ENCODE data around the gene NCAPD2. TPM values are rescaled to one million over a fixed set of nuclear protein-coding genes. Genes with fewer than 3 reads are reported as not detected.
"Not testable (repeated sequence)": the region's sequence is repeated elsewhere in the genome, so short reads cannot be mapped to it uniquely, and the experiment has no call there.

Gene NCAPD2
- total RNA-seq, 1 experiment from 2014 or later = 103 TPM

GRCh38 chr12:6494258-6494743 is 399 bp downstream of the NCAPD2 start:
- peaks cover 39% of the 10 kb centered on the region for H3K36me3 ChIP-seq (ENCODE audit: insufficient read depth, low read length)

GRCh38 chr12:6494968-6495367 is 1.1 kb downstream of the NCAPD2 start:
- H3K27me3 ChIP-seq (ENCODE audit: low read length) = no peaks in the 10 kb centered on the region
- H3K9me2 ChIP-seq (replicated peaks; ENCODE audit: insufficient read depth, low read length) = no peaks in the 10 kb centered on the region
- peak overlapping the region; percentile 93 for H3K4me3 ChIP-seq (ENCODE audit: low read length)
- H3K27ac ChIP-seq (ENCODE audit: low read length) = peak overlapping the region; percentile 98
- peak overlapping the region; percentile 94 for H3K9ac ChIP-seq (ENCODE audit: low read length)
- peaks cover 45% of the 10 kb centered on the region for H3K79me2 ChIP-seq (ENCODE audit: low read length)
- H3K9me3 ChIP-seq (ENCODE audit: low read length) = no peaks in the 10 kb centered on the region
- peak overlapping the region; percentile 90 for H3K4me2 ChIP-seq (ENCODE audit: low read depth, low read length, poor library complexity, severe bottlenecking)
- H4K20me1 ChIP-seq (ENCODE audit: insufficient read depth, low read depth, low read length) = no peaks in the 10 kb centered on the region
- H2AFZ ChIP-seq (ENCODE audit: low read length) = no peak overlapping the region
- DNase-seq = peak; percentile 82
- peaks cover 39% of the 10 kb centered on the region for H3K36me3 ChIP-seq (ENCODE audit: insufficient read depth, low read length)
- H3K4me1 ChIP-seq (ENCODE audit: low read length) = peaks cover 39% of the 10 kb centered on the region

More at GRCh38 chr12:6494258-6494743, 399 bp downstream of the NCAPD2 start:
- Histone ChIP-seq H2AFZ (ENCODE audit: low read length) (no peak overlapping the region), H3K79me2 (ENCODE audit: low read length) (peaks cover 39% of the 10 kb centered on the region), H3K4me2 (ENCODE audit: low read depth, low read length, poor library complexity, severe bottlenecking) (peak overlapping the region; percentile 90), H3K9ac (ENCODE audit: low read length) (peak overlapping the region; percentile 94), H3K27me3 (ENCODE audit: low read length) (no peaks in the 10 kb centered on the region), H3K27ac (ENCODE audit: low read length) (peak overlapping the region; percentile 98), H4K20me1 (ENCODE audit: insufficient read depth, low read depth, low read length) (no peaks in the 10 kb centered on the region), H3K4me3 (ENCODE audit: low read length) (peak overlapping the region; percentile 93), H3K9me2 (replicated peaks; ENCODE audit: insufficient read depth, low read length) (no peaks in the 10 kb centered on the region), H3K4me1 (ENCODE audit: low read length) (peaks cover 39% of the 10 kb centered on the region), H3K9me3 (ENCODE audit: low read length) (no peaks in the 10 kb centered on the region)
- DNase-seq = peak; percentile 95

GRCh38 chr12:6497291-6497690 is 3.4 kb downstream of the NCAPD2 start:
- not testable (repeated sequence) for H3K9ac ChIP-seq (ENCODE audit: low read length); H3K4me2 ChIP-seq (ENCODE audit: low read depth, low read length, poor library complexity, severe bottlenecking); H3K9me2 ChIP-seq (replicated peaks; ENCODE audit: insufficient read depth, low read length); H4K20me1 ChIP-seq (ENCODE audit: insufficient read depth, low read depth, low read length); H3K27me3 ChIP-seq (ENCODE audit: low read length); DNase-seq; H3K9me3 ChIP-seq (ENCODE audit: low read length); H2AFZ ChIP-seq (ENCODE audit: low read length); H3K4me3 ChIP-seq (ENCODE audit: low read length)
- Histone ChIP-seq H3K79me2 (ENCODE audit: low read length) (peaks cover 58% of the 10 kb centered on the region), H3K4me1 (ENCODE audit: low read length) (peaks cover 33% of the 10 kb centered on the region), H3K36me3 (ENCODE audit: insufficient read depth, low read length) (peaks cover 49% of the 10 kb centered on the region), H3K27ac (ENCODE audit: low read length) (peak overlapping the region; percentile 98; the same call in 1 of the 2 replicates)

DNA sequence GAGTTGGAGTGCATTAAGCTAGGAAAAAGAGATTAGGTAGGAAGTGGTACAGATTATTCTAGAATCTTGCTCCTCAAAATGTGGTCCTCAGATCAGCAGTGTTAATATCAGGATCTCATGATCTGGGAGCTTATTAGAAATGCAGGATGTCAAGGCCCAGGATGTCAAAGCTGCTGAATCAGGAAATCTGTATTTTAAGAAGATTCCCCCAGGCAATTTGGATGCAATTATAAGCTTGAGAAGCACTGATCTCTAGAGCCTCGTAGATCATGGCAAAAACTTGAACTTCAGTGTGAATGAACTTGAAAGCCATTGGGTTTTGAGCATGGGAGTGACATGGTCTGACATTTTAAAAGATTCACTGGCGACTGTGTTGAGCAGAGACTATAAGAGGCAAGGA is 6.6 kb downstream of the NCAPD2 start:
- no peaks in the 10 kb centered on the region for H3K9me2 ChIP-seq (replicated peaks; ENCODE audit: insufficient read depth, low read length)
- no peaks in the 10 kb centered on the region for H4K20me1 ChIP-seq (ENCODE audit: insufficient read depth, low read depth, low read length)
- no peaks in the 10 kb centered on the region for H3K27me3 ChIP-seq (ENCODE audit: low read length)
- H3K4me1 ChIP-seq (ENCODE audit: low read length) = peaks cover 13% of the 10 kb centered on the region
- no peak overlapping the region; the same call in 1 of the 2 replicates for H3K27ac ChIP-seq (ENCODE audit: low read length)
- 0 out of 2 replicates have a peak overlapping the region, but pooled peaks have one; percentile 24 for H3K9ac ChIP-seq (ENCODE audit: low read length)
- peaks cover 55% of the 10 kb centered on the region for H3K36me3 ChIP-seq (ENCODE audit: insufficient read depth, low read length)
- no peak for DNase-seq
- H3K4me2 ChIP-seq (ENCODE audit: low read depth, low read length, poor library complexity, severe bottlenecking) = no peak overlapping the region
- H2AFZ ChIP-seq (ENCODE audit: low read length) = no peak overlapping the region
- H3K4me3 ChIP-seq (ENCODE audit: low read length) = no peak overlapping the region
- H3K79me2 ChIP-seq (ENCODE audit: low read length) = peaks cover 65% of the 10 kb centered on the region
- no peaks in the 10 kb centered on the region for H3K9me3 ChIP-seq (ENCODE audit: low read length)

DNA sequence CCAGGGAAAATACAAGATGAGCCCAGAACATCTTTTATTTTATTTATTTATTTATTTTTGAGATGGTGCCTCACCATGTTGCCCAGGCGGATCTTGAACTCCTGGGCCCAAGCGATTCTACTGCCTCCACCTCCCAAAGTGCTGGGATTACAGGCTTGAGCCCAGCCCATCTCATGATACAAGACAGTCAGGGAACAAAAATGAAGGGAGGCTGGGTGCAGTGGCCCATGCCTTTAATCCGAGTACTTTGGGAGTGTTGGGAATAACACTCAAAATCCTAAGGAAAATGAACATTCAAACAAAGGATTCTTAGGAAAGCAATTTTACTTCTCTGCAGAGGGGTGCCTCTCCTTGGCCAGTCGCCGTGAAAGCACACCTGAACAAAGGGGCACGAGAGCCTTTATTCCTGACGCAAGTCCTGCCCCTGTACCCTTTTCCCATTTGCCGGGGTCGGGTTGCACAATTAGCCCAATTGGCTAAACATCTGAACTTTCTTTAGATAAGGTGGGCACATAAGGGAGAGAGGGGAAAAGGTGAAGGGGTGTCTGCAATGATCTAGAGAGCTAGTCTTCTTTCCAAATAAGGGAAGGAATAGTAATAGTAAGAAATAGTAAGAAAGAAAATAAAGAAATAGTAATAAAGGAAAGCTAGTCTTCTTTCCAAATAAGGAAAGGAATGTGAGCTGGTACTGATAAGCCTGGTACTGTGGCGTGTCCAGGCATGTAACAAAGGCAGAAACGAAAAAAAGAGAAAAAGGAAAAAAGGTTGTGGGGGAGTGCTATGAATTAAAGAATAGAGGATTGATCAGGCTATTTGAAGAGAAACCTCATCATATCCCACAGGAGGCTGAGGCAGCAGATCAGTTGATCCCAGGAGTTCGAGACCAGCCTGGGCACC is 13.4 kb downstream of the NCAPD2 start:
- Histone ChIP-seq H3K4me1 (ENCODE audit: low read length) (no peaks in the 10 kb centered on the region), H3K9ac (ENCODE audit: low read length) (no peak overlapping the region), H3K27me3 (ENCODE audit: low read length) (no peaks in the 10 kb centered on the region), H3K4me3 (ENCODE audit: low read length) (no peak overlapping the region), H3K36me3 (ENCODE audit: insufficient read depth, low read length) (peaks cover 44% of the 10 kb centered on the region), H2AFZ (ENCODE audit: low read length) (no peak overlapping the region), H3K9me3 (ENCODE audit: low read length) (no peaks in the 10 kb centered on the region), H4K20me1 (ENCODE audit: insufficient read depth, low read depth, low read length) (no peaks in the 10 kb centered on the region), H3K79me2 (ENCODE audit: low read length) (peaks cover 52% of the 10 kb centered on the region), H3K27ac (ENCODE audit: low read length) (no peak overlapping the region), H3K4me2 (ENCODE audit: low read depth, low read length, poor library complexity, severe bottlenecking) (no peak overlapping the region), H3K9me2 (replicated peaks; ENCODE audit: insufficient read depth, low read length) (no peaks in the 10 kb centered on the region)
- DNase-seq = no peak

- no peak overlapping the region for H2AFZ ChIP-seq (ENCODE audit: low read length)
- peaks cover 49% of the 10 kb centered on the region for H3K36me3 ChIP-seq (ENCODE audit: insufficient read depth, low read length)
- H3K9me3 ChIP-seq (ENCODE audit: low read length) = no peaks in the 10 kb centered on the region
- no peaks in the 10 kb centered on the region for H3K4me1 ChIP-seq (ENCODE audit: low read length)
- H4K20me1 ChIP-seq (ENCODE audit: insufficient read depth, low read depth, low read length) = no peaks in the 10 kb centered on the region
- H3K4me2 ChIP-seq (ENCODE audit: low read depth, low read length, poor library complexity, severe bottlenecking) = no peak overlapping the region
- no peak overlapping the region for H3K9ac ChIP-seq (ENCODE audit: low read length)
- H3K79me2 ChIP-seq (ENCODE audit: low read length) = peaks cover 49% of the 10 kb centered on the region
- no peak overlapping the region for H3K4me3 ChIP-seq (ENCODE audit: low read length)
- no peak for DNase-seq
- no peak overlapping the region for H3K27ac ChIP-seq (ENCODE audit: low read length)
- H3K27me3 ChIP-seq (ENCODE audit: low read length) = no peaks in the 10 kb centered on the region
- H3K9me2 ChIP-seq (replicated peaks; ENCODE audit: insufficient read depth, low read length) = no peaks in the 10 kb centered on the region
These were observed 14.2 kb downstream of the NCAPD2 start for GRCh38 chr12:6508087-6508486.

DNA sequence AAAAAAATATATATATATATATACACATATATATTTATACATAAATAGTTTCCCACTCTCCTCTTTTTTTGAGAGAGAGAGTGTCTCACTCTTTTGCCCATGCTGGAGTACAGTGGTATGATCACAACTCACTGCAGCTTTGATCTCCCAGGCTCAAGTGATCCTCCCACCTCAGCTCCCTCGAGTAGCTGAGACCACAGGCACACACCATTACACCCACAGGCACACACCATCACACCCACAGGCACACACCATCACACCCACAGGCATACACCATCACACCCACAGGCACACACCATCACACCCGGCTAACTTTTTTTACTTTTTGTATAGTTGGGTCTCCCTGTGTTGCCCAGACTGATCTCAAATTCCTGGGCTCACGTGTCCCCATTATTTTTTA is 26.3 kb downstream of the NCAPD2 start:
- DNase-seq = no peak
- Histone ChIP-seq H3K9me2 (replicated peaks; ENCODE audit: insufficient read depth, low read length) (no peaks in the 10 kb centered on the region), H3K4me1 (ENCODE audit: low read length) (no peaks in the 10 kb centered on the region), H3K36me3 (ENCODE audit: insufficient read depth, low read length) (peaks cover 69% of the 10 kb centered on the region), H3K27ac (ENCODE audit: low read length) (no peak overlapping the region), H3K4me2 (ENCODE audit: low read depth, low read length, poor library complexity, severe bottlenecking) (no peak overlapping the region), H4K20me1 (ENCODE audit: insufficient read depth, low read depth, low read length) (no peaks in the 10 kb centered on the region), H3K9me3 (ENCODE audit: low read length) (no peaks in the 10 kb centered on the region), H2AFZ (ENCODE audit: low read length) (no peak overlapping the region), H3K9ac (ENCODE audit: low read length) (no peak overlapping the region), H3K79me2 (ENCODE audit: low read length) (0 out of 2 replicates have a peak, but pooled peaks cover 4% of the 10 kb centered on the region), H3K27me3 (ENCODE audit: low read length) (no peaks in the 10 kb centered on the region), H3K4me3 (ENCODE audit: low read length) (no peak overlapping the region)

DNA sequence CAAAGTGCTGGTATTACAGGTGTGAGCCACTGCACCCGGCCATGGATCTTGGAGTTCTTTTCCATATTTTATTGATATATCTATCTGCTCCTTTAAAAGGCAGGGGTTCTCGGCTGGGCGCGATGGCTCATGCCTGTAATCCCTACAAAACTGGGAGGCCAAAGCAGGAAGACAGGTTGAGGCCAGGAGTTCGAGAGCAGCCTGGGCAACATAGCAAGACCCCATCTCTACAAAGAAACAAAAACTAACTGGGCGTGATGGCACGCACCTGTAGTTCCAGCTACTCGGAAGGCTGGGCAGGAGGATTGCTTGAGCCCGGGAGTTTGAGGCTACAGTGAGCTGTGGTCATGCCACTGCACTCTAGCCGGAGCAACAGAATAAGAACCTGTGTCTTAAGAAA is 28.3 kb downstream of the NCAPD2 start:
- Histone ChIP-seq H3K4me3 (ENCODE audit: low read length) (no peak overlapping the region), H3K9me3 (ENCODE audit: low read length) (no peaks in the 10 kb centered on the region), H2AFZ (ENCODE audit: low read length) (no peak overlapping the region), H3K9ac (ENCODE audit: low read length) (no peak overlapping the region), H4K20me1 (ENCODE audit: insufficient read depth, low read depth, low read length) (no peaks in the 10 kb centered on the region), H3K79me2 (ENCODE audit: low read length) (0 out of 2 replicates have a peak, but pooled peaks cover 4% of the 10 kb centered on the region), H3K9me2 (replicated peaks; ENCODE audit: insufficient read depth, low read length) (no peaks in the 10 kb centered on the region), H3K36me3 (ENCODE audit: insufficient read depth, low read length) (peaks cover 73% of the 10 kb centered on the region), H3K4me1 (ENCODE audit: low read length) (no peaks in the 10 kb centered on the region), H3K27ac (ENCODE audit: low read length) (no peak overlapping the region), H3K27me3 (ENCODE audit: low read length) (no peaks in the 10 kb centered on the region), H3K4me2 (ENCODE audit: low read depth, low read length, poor library complexity, severe bottlenecking) (no peak overlapping the region)
- no peak for DNase-seq

Measured in Karpas-422 (cell line).